Upper lobe of left lung (tissue), 6 donors: ENCODE data around the gene OTOS. TPM values are rescaled to one million over a fixed set of nuclear protein-coding genes. Genes with fewer than 3 reads are reported as not detected.

Experiments used
- ATAC-seq, 2 donors: fragments of 200-7000 bp; cut with Tn5 transposase; one replicate each; pipeline ENCODE4 v1.9.1; 2022; ENCODE audit warnings: mild to moderate bottlenecking in 2 of 2, moderate library complexity in 2 of 2; ENCODE audit not compliant: low FRiP score in 2 of 2
- DNase-seq, 2 donors: peaks; one replicate each; pipeline ENCODE4 v3.0.0-alpha.2; 2019 to 2020
- H3K27ac ChIP-seq, 4 donors: fragments of 200-600 bp; sonication (generic); one replicate each; pipeline ENCODE4 v1.5.1; 2016 to 2019
- H3K27me3 ChIP-seq, 4 donors: fragments of 200-600 bp; sonication (generic); one replicate each; pipeline ENCODE4 v1.5.1; 2017 to 2019
- H3K36me3 ChIP-seq, 4 donors: fragments of 200-600 bp; sonication (generic); one replicate each; pipeline ENCODE4 v1.5.1; 2016 to 2019
- H3K4me1 ChIP-seq, 4 donors: fragments of 200-600 bp; sonication (generic); one replicate each; pipeline ENCODE4 v1.5.1; 2018 to 2019
- H3K4me3 ChIP-seq, 4 donors: fragments of 200-600 bp; sonication (generic); one replicate each; pipeline ENCODE4 v1.5.1; 2017 to 2019; ENCODE audit warnings: mild to moderate bottlenecking in 2 of 4, moderate library complexity in 1 of 4
- H3K9me3 ChIP-seq, 4 donors: fragments of 200-600 bp; sonication (generic); one replicate each; pipeline ENCODE4 v1.5.1; 2018 to 2019
- EP300 ChIP-seq, 4 donors: sonication (generic); formaldehyde crosslinking; IDR thresholded peaks; one replicate each; pipeline ENCODE4 v1.5.1; 2017; ENCODE audit warnings: antibody characterized with exemption in 4 of 4, control low read depth in 2 of 4
- POLR2A ChIP-seq, 4 donors: fragments of 450-650 bp; IDR thresholded peaks; one replicate each; pipeline ENCODE4 v1.5.1; 2016 to 2017; ENCODE audit warnings: antibody characterized with exemption in 4 of 4, mild to moderate bottlenecking in 2 of 4
- POLR2AphosphoS5 ChIP-seq, 2 donors: sonication (generic); formaldehyde crosslinking; IDR thresholded peaks; one replicate each; pipeline ENCODE4 v1.5.1; 2017; ENCODE audit warnings: antibody characterized with exemption in 2 of 2
- WGBS, 2 donors: methylation state at CpG; one replicate each; pipeline ENCODE4 v1.1.5; 2017 to 2018; 5-methylcytosine and 5-hydroxymethylcytosine counted together
- total RNA-seq, 6 donors: library from RNA; depleted of rRNA in 4 of 6; stranded (reverse); fragments of >200 nt in 4 of 6; gene quantifications; one replicate each; pipeline versions ENCODE4 v1.1.0 to v1.2.1, GENCODE V29; 2016 to 2021
- TF ChIP-seq, protein P1 (sequence below), 6 experiments: fragments of 450-650 bp in 4 of 6; fragments of 200-600 bp in 2 of 6; sonication (generic) in 2 of 6; IDR thresholded peaks; one replicate each; pipeline ENCODE4 v1.5.1; 2016 to 2019; ENCODE audit warnings: antibody characterized with exemption in 6 of 6
- donor health status: DM: no; HTN: no; CAD: no; lungs with moderate emphysema.
- donor health status: DM: no; HTN: yes; CAD: no; lungs with severe emphysema.

OTOS gene
- total RNA-seq, 6 donors from 2014 or later, result not detected

DNA sequence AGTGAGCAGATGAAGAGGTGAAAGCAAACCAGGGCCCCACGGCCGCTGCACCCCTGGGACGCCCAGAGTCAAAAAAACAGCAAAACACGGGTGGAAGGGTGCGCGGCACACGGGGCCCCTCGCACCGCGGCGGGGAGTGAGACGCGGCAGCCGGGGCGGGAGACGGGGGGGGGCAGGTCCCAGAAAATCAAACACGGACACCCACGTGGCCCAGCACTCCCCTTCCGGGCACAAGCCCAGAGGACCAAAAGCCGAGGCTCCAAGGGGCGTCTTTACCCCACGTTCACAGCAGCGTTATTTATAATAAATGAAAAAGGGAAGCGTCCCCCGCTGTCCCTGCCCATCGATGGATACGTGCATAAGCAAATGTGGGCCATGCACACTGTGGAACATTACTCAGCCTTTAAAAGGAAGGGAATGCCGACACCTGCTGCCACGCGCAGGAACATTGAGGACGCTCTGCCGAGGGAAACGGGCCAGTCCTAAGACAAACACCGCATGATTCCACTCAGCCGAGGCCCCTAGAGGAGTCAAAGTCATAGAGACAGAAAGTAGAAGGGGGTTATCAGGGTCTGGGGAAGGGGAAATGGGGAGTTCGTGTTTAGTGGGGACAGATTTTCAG lies 3.7 kb downstream of the OTOS start:
- peaks cover 10 to 20% (median 14%) of the 10 kb centered on the region in 4 donors for H3K36me3 ChIP-seq
- 32 to 68% methylated on average over 21 to 36 of the region's 36 CpGs for WGBS, 2 donors
- peak in 1 of 2 donors; percentile 36 for ATAC-seq

DNA sequence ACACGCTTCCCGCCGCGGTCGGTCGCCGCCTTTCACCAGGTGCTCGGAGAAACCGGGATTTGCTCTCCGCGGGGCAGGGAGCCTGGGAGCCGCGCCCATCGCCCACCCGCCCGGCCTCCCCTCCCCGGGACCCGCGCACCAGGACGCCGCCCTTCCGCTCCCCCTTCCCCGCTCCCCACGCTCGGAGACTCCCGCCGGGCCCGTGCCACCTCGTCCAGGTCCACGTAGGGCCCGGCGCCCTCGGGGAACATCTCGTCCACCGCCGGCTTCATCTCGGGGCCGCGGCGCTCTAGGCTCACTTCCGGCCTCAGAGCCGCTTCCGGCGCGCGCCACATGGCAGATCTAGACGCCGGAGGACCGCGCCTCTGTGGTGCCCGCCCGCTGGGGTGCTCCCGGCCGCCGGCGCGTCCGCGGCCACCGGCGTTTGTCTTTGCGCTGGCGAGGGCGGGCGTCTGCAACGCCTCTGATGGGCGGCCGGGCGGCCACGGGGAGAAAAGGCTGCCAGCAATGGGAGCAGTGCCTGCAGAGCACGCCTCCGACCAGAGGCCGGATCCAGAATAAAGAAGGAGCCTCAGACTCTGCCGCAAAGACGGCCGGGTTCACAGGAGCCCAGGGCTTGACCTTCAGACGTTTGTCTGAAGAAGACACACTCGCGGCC lies 4.3 kb downstream of the OTOS start, which contains the start of gene COPS9:
COPS9 (minus strand) TSS at position 293 of the 658 bp plus-strand sequence; CDS start at position 272, 21 bp downstream.
- TF ChIP-seq, protein P1, sequence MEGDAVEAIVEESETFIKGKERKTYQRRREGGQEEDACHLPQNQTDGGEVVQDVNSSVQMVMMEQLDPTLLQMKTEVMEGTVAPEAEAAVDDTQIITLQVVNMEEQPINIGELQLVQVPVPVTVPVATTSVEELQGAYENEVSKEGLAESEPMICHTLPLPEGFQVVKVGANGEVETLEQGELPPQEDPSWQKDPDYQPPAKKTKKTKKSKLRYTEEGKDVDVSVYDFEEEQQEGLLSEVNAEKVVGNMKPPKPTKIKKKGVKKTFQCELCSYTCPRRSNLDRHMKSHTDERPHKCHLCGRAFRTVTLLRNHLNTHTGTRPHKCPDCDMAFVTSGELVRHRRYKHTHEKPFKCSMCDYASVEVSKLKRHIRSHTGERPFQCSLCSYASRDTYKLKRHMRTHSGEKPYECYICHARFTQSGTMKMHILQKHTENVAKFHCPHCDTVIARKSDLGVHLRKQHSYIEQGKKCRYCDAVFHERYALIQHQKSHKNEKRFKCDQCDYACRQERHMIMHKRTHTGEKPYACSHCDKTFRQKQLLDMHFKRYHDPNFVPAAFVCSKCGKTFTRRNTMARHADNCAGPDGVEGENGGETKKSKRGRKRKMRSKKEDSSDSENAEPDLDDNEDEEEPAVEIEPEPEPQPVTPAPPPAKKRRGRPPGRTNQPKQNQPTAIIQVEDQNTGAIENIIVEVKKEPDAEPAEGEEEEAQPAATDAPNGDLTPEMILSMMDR (IDR thresholded peaks at IDR 0.05), result peak in 2 of 6 experiments; percentile 18 to 27
- TF ChIP-seq EP300 (IDR thresholded peaks at IDR 0.05), result no peak
- TF ChIP-seq POLR2A (IDR thresholded peaks at IDR 0.05), result peak in 2 of 4 donors; percentile 57 to 76
- TF ChIP-seq POLR2AphosphoS5 (IDR thresholded peaks at IDR 0.05), result peak; percentile 61 to 67
- no peaks in the 10 kb centered on the region for H3K27me3 ChIP-seq
- no peaks in the 10 kb centered on the region for H3K9me3 ChIP-seq
- H3K36me3 ChIP-seq, result peaks cover 13 to 26% (median 20%) of the 10 kb centered on the region in 4 donors
- ATAC-seq, result peak; percentile 93 to 98
- 0% methylated on average over 27 of the region's 79 CpGs; no CpG with 5 or more reads in 1 of the 2 donors for WGBS, 2 donors
- peak; percentile 92 to 97 for DNase-seq
- H3K27ac ChIP-seq, result peak within 1 kb of the TSS; percentile 59 to 88 (median 80)
- peak within 1 kb of the TSS; percentile 87 to 100 (median 99) for H3K4me3 ChIP-seq
- H3K4me1 ChIP-seq, result peaks cover 11 to 26% (median 15%) of the 10 kb centered on the region in 4 donors

More for the DNA sequence above, 3.7 kb downstream of the OTOS start:
- no peaks in the 10 kb centered on the region for H3K9me3 ChIP-seq
- H3K27me3 ChIP-seq, result no peaks in the 10 kb centered on the region
- no peak for TF ChIP-seq POLR2A (IDR thresholded peaks at IDR 0.05)
- no peak for TF ChIP-seq POLR2AphosphoS5 (IDR thresholded peaks at IDR 0.05)
- TF ChIP-seq EP300 (IDR thresholded peaks at IDR 0.05), result no peak
- TF ChIP-seq, protein P1 (IDR thresholded peaks at IDR 0.05), result no peak
- peaks cover 11 to 26% (median 15%) of the 10 kb centered on the region in 4 donors for H3K4me1 ChIP-seq
- H3K27ac ChIP-seq, result peak overlapping the region; percentile 59 to 88 (median 80)
- peak; percentile 20 to 85 for DNase-seq
- peak overlapping the region; percentile 87 to 100 (median 99) for H3K4me3 ChIP-seq

DNA sequence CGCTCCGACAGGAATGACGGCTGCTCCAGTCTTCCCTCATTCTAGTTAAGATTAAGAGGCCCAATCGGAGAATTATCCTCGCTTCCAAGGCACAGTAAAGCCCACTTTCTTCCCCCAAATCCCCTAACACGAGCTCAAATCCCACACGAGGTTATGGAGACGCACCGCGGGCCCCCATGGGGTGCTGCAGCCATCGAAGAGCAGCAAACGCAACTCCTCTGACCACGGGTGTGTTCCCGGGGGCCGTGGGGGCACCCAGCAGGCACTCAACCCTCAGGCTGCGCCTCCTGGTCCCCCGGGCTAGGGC lies 4.8 kb downstream of the OTOS start:
- no peak for DNase-seq
- H3K4me3 ChIP-seq, result peak overlapping the region; percentile 87 to 100 (median 99)
- TF ChIP-seq EP300 (IDR thresholded peaks at IDR 0.05) (no peak), POLR2A (IDR thresholded peaks at IDR 0.05) (no peak), POLR2AphosphoS5 (IDR thresholded peaks at IDR 0.05) (no peak)
- TF ChIP-seq, protein P1 (IDR thresholded peaks at IDR 0.05), result no peak
- no peaks in the 10 kb centered on the region for H3K27me3 ChIP-seq
- peak overlapping the region; percentile 59 to 88 (median 80) for H3K27ac ChIP-seq
- no peaks in the 10 kb centered on the region for H3K9me3 ChIP-seq
- H3K36me3 ChIP-seq, result peaks cover 15 to 31% (median 25%) of the 10 kb centered on the region in 4 donors
- peaks cover 11 to 26% (median 15%) of the 10 kb centered on the region in 4 donors for H3K4me1 ChIP-seq
- ATAC-seq, result no peak
- WGBS, 2 donors, result 4 to 8% methylated on average over 10 to 17 of the region's 17 CpGs

DNA sequence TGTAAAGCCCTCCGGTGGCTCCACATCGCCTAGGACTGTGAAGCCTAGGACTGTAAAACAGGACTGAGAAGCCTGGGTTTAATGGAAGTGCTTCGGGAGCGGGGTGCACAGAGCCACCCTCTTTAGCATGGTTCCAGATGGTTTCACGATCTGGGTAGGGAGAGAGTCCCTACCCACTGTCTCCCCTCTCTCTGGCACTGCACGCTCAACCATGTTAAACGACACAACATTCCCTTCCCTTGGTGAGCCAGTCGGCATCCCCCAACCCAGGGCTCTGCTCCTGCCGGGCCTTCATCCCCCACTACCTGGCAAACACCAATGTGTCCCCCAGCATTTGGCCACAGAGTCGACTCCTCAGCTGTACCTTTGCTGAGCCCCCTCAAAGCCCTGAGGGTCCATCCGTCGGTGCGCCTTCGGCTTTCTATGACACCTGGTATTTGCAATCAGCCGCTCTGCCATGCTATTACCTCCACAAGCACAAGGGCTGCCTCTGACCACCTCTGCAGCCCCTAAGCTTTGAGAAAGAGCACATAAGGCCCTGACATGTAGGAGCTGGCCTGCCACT lies 5.4 kb downstream of the OTOS start:
- peak overlapping the region in 3 of 4 donors; percentile 79 to 88 (median 82) for H3K27ac ChIP-seq
- 87 to 93% methylated on average over 10 to 15 of the region's 15 CpGs for WGBS, 2 donors

More for the DNA sequence above, 5.4 kb downstream of the OTOS start:
- TF ChIP-seq EP300 (IDR thresholded peaks at IDR 0.05) (no peak), POLR2AphosphoS5 (IDR thresholded peaks at IDR 0.05) (no peak)
- TF ChIP-seq, protein P1 (IDR thresholded peaks at IDR 0.05), result no peak
- DNase-seq (peak in 1 of 2 donors; percentile 15), ATAC-seq (no peak)
- Histone ChIP-seq H3K36me3 (peaks cover 20 to 37% (median 31%) of the 10 kb centered on the region in 4 donors), H3K4me1 (peaks cover 11 to 26% (median 15%) of the 10 kb centered on the region in 4 donors), H3K4me3 (peak overlapping the region; percentile 87 to 100 (median 99)), H3K27me3 (no peaks in the 10 kb centered on the region), H3K9me3 (no peaks in the 10 kb centered on the region)
